Measurements from ENCODE around the gene CRACR2B. TPM values are rescaled to one million over a fixed set of nuclear protein-coding genes. Genes with fewer than 3 reads are reported as not detected.

CRACR2B gene
- polyA plus RNA-seq, 3 donors = 1.0 to 11.0 (median 1.4) TPM

DNA sequence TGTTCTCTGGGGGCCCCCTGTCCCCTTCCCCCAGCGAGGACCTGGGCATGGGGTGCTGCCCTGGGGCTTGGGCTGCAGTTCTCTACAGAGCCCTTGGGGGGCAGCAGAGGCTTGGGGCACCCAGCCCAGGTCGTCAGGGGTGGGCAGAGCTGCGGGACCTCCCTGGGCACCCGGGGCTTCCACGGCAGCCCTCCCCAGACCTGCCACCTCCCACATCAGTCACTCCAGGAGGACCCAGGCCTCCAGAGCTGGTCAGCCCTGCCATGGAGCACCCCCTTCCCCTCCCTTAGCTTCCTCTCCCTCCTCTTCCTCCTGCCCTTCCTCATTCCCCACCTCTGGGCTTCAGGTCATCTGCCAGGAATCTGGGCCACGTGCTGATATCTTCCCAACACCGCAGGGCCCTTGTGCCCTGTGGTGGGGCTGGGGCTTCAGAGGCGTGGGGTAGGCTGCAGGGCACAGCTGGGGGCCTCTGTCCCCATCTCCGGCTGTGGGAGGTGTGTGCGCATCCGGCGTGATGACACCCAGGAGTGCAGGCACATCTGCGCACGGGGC, 20.7 kb downstream of the CRACR2B start:
- Mint-ChIP-seq H3K4me1 (peaks cover 30% of the 10 kb centered on the region), H3K27me3 (ENCODE audit: low read depth in 3 of 3) (peaks cover 12 to 45% (median 30%) of the 10 kb centered on the region in 3 donors), H3K9me3 (peaks cover 0 to 3% (median 0%) of the 10 kb centered on the region in 7 donors), H3K27ac (no peak overlapping the region), H3K4me3 (peak overlapping the region; percentile 49 to 86), H3K36me3 (peaks cover 2 to 6% of the 10 kb centered on the region in 2 donors)
- H3K9me3 ChIP-seq (replicated peaks in 1 of 2; ENCODE audit: control insufficient read depth in 1 of 2, insufficient read depth in 1 of 2, low read length in 2 of 2) = no peaks in the 10 kb centered on the region
- intact Hi-C loops (cut with micrococcal nuclease) = loop anchor here (2.0 to 5.0 kb wide), 4 partner anchors 69 to 202 kb away; partner anchors contain the start of gene AP2A2 (in 1 of the 2)
- peak; percentile 30 to 51 (median 47) for DNase-seq
- no peak overlapping the region for H3K9ac ChIP-seq (ENCODE audit: insufficient read depth, low read length, poor library complexity, severe bottlenecking)
- H3K36me3 ChIP-seq (replicated peaks in 1 of 2; ENCODE audit: control insufficient read depth in 1 of 2, insufficient read depth in 2 of 2, low read length in 2 of 2) = no peaks in the 10 kb centered on the region
- peaks cover 33 to 51% of the 10 kb centered on the region in 2 donors for H3K4me1 ChIP-seq (ENCODE audit: control insufficient read depth in 1 of 2, insufficient read depth in 2 of 2, low read length in 2 of 2)
- peaks cover 6 to 24% of the 10 kb centered on the region in 2 donors for H3K27me3 ChIP-seq (ENCODE audit: control insufficient read depth in 2 of 2, insufficient read depth in 2 of 2, low read length in 2 of 2)
- no peaks in the 10 kb centered on the region for H3K79me2 ChIP-seq (ENCODE audit: insufficient read depth, low read length)
- peak overlapping the region in 1 of 3 experiments; percentile 68 for H3K4me3 ChIP-seq (replicated peaks in 1 of 3; ENCODE audit: low read depth in 2 of 3, low read length in 3 of 3)
- no peak overlapping the region for H3K27ac ChIP-seq (ENCODE audit: low read depth in 1 of 2, low read length in 2 of 2)
- 34% methylated on average over 13 of the region's 14 CpGs for WGBS (ENCODE audit: insufficient coverage)
- peak overlapping the region; percentile 78 for H3K4me2 ChIP-seq (replicated peaks; ENCODE audit: extremely low read depth, low read length, poor library complexity, severe bottlenecking)
- no peak overlapping the region for H2AFZ ChIP-seq (ENCODE audit: insufficient read depth, low read depth, low read length, poor library complexity, severe bottlenecking)
- TF ChIP-seq, protein P1, sequence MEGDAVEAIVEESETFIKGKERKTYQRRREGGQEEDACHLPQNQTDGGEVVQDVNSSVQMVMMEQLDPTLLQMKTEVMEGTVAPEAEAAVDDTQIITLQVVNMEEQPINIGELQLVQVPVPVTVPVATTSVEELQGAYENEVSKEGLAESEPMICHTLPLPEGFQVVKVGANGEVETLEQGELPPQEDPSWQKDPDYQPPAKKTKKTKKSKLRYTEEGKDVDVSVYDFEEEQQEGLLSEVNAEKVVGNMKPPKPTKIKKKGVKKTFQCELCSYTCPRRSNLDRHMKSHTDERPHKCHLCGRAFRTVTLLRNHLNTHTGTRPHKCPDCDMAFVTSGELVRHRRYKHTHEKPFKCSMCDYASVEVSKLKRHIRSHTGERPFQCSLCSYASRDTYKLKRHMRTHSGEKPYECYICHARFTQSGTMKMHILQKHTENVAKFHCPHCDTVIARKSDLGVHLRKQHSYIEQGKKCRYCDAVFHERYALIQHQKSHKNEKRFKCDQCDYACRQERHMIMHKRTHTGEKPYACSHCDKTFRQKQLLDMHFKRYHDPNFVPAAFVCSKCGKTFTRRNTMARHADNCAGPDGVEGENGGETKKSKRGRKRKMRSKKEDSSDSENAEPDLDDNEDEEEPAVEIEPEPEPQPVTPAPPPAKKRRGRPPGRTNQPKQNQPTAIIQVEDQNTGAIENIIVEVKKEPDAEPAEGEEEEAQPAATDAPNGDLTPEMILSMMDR (IDR thresholded peaks at IDR 0.05) = peak; percentile 97
- peaks cover 74% of the 10 kb centered on the region for H4K20me1 ChIP-seq (ENCODE audit: insufficient read depth, low read length)

- H3K4me1 ChIP-seq (ENCODE audit: control insufficient read depth in 1 of 2, insufficient read depth in 2 of 2, low read length in 2 of 2) = peaks cover 25 to 43% of the 10 kb centered on the region in 2 donors
- H3K36me3 ChIP-seq (replicated peaks in 1 of 2; ENCODE audit: control insufficient read depth in 1 of 2, insufficient read depth in 2 of 2, low read length in 2 of 2) = no peaks in the 10 kb centered on the region
- peaks cover 12 to 41% (median 26%) of the 10 kb centered on the region in 3 donors for H3K27me3 Mint-ChIP-seq (ENCODE audit: low read depth in 3 of 3)
- peaks cover 0 to 3% (median 0%) of the 10 kb centered on the region in 7 donors for H3K9me3 Mint-ChIP-seq
- peaks cover 25% of the 10 kb centered on the region for H3K4me1 Mint-ChIP-seq
- H3K27ac Mint-ChIP-seq = no peak overlapping the region
- no peaks in the 10 kb centered on the region for H3K9me3 ChIP-seq (replicated peaks in 1 of 2; ENCODE audit: control insufficient read depth in 1 of 2, insufficient read depth in 1 of 2, low read length in 2 of 2)
- H4K20me1 ChIP-seq (ENCODE audit: insufficient read depth, low read length) = peaks cover 82% of the 10 kb centered on the region
- H3K36me3 Mint-ChIP-seq = peaks cover 2 to 6% of the 10 kb centered on the region in 2 donors
- H3K79me2 ChIP-seq (ENCODE audit: insufficient read depth, low read length) = no peaks in the 10 kb centered on the region
- H3K27me3 ChIP-seq (ENCODE audit: control insufficient read depth in 2 of 2, insufficient read depth in 2 of 2, low read length in 2 of 2) = peaks cover 6 to 24% of the 10 kb centered on the region in 2 donors
- H2AFZ ChIP-seq (ENCODE audit: insufficient read depth, low read depth, low read length, poor library complexity, severe bottlenecking) = peak overlapping the region; percentile 46
- H3K4me3 Mint-ChIP-seq = peak overlapping the region; percentile 70 to 86
- H3K4me2 ChIP-seq (replicated peaks; ENCODE audit: extremely low read depth, low read length, poor library complexity, severe bottlenecking) = peak overlapping the region; percentile 78
- H3K27ac ChIP-seq (ENCODE audit: low read depth in 1 of 2, low read length in 2 of 2) = no peak overlapping the region
- peak overlapping the region in 2 of 3 experiments; percentile 20 to 68 for H3K4me3 ChIP-seq (replicated peaks in 1 of 3; ENCODE audit: low read depth in 2 of 3, low read length in 3 of 3)
- DNase-seq = no peak
- intact Hi-C loops (cut with micrococcal nuclease) = loop anchor here (2.0 to 5.0 kb wide), 4 partner anchors 68 to 202 kb away; partner anchors contain the start of gene AP2A2 (in 1 of the 2)
- H3K9ac ChIP-seq (ENCODE audit: insufficient read depth, low read length, poor library complexity, severe bottlenecking) = no peak overlapping the region
- WGBS (ENCODE audit: insufficient coverage) = under 1% methylated on average over 50 of the region's 71 CpGs
- TF ChIP-seq, protein P1 (IDR thresholded peaks at IDR 0.05) = no peak
Observed at GRCh38 chr11:849104-849824, 21.5 kb downstream of the CRACR2B start.
